GM19238 (cell line): ENCODE data around the gene ASAP2.

Source experiments
- DNase-seq: peaks from one replicate; pipeline ENCODE4 v3.0.0; 2011; ENCODE audit warnings: low spot score; ENCODE audit not compliant: insufficient read length

ASAP2 gene

DNA sequence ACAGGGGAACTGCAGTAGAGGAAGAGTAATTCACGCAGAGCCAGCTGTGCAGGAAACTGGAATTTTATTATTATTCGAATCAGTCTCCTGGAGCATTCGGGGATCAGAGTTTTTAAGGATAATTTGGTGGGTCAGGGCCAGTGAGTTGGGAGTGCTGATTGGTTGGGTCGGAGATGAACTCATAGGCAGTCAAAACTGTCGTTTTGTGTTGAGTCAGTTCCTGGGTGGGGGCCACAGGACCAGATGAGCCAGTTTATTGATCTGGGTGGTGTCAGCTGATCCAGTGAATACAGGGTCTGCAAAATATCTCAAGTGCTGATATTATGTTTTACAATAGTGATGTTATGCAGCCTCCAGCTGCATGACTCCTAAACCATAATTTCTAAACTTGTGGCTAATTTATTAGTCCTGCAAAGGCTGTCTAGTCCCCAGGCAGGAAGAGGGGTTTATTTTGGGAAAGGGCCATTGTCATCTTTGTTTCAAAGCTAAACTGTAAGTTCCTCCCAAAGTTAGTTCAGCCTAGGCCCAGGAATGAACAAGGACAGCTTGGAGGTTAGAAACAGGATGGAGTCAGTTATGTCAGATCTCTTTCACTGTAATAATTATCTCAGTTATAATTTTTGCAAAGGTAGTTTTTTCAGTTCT, 67.0 kb downstream of the ASAP2 start:
- no peak for DNase-seq

- no peak for DNase-seq
Measured at GRCh38 chr2:9274701-9275343, 68.2 kb downstream of the ASAP2 start.

- no peak for DNase-seq
Measured at GRCh38 chr2:9275399-9275798, 68.8 kb downstream of the ASAP2 start.

- DNase-seq = no peak
Measured at GRCh38 chr2:9276074-9276473, 69.5 kb downstream of the ASAP2 start.

GRCh38 chr2:9276901-9277451, 70.4 kb downstream of the ASAP2 start:
- DNase-seq = no peak

GRCh38 chr2:9278439-9278838, 71.8 kb downstream of the ASAP2 start:
- DNase-seq = no peak

DNA sequence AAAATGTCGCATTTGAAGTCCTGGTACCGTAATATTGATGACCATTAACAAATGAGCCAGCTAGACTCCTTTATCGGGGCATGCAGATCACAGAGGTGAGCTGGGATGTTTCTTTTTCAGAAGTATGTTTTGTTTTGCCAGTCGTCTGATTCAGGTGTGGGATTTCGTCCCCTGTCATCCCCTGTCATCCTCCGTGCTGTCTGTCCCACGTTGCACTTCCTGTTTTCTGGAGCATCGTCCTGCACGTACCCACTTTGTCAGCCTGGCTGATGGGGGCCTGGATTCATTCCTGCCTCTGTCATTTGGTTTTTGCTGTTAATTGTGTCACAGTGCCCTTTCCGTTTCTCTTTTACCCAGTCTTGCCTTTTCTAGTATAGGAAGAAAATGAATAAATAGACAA, 72.8 kb downstream of the ASAP2 start:
- DNase-seq = no peak

- DNase-seq = no peak
Measured at GRCh38 chr2:9280224-9280623, 73.6 kb downstream of the ASAP2 start.

DNA sequence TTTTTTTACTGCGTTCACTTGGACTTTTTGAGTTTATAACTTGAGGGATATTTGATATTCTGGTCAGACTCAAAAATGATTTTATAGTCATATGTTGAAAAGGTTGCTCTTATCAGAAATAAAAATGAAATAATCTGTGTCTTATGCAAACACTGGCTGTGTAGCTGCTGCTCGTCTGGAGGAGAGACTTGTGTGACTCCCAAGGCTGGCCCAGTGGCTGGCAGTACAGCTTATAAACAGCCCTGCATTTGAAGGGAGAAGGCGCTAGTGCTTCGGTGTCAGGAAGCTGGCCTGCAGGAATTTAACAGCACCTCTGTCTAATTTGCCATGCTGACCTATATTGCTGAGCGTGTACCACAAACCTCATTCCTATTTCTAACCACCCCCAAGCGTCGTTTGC, 74.5 kb downstream of the ASAP2 start:
- DNase-seq = no peak

GRCh38 chr2:9282128-9283112, 75.8 kb downstream of the ASAP2 start:
- no peak for DNase-seq

DNA sequence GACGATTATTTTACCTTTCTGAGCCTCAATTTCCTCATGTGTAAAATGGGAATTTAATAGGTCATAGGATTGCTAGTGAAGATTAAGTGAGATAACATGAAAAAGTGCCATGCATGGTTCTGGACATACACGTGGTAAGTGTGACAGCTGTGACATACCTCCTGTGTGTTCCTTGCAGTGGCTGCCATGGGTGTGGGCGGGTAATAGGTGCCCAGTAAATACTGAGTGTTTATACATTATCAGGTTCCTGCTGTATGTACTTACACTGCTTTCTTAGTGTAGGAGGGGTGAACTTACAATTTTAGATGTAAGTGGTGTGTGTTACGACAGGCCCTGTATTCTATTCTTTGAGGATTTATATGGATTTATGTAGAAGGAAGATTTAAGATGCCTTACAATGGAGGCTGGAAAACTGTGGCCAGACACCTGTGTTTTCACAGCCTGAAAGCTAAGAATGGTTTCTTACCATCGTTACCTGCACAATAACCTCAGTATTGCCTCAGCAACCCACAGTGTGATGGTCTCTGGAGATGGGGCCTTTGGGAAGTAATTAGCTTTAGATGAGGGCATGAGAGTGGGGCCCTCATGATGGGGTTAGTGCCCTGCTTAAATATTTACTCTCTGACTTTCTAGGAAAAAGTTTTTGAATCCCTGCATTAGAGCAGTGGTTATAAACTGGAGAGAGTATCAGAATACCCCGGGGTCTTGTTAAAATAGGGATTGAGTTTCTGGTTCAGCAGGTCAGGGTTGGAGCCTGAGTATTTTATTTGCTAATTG, 78.1 kb downstream of the ASAP2 start:
- DNase-seq = no peak

- no peak for DNase-seq
Measured at GRCh38 chr2:9285385-9285920, 78.8 kb downstream of the ASAP2 start.

- no peak for DNase-seq
Measured at GRCh38 chr2:9285921-9286320, 79.3 kb downstream of the ASAP2 start.

GRCh38 chr2:9286554-9287399, 80.2 kb downstream of the ASAP2 start:
- DNase-seq = no peak

DNA sequence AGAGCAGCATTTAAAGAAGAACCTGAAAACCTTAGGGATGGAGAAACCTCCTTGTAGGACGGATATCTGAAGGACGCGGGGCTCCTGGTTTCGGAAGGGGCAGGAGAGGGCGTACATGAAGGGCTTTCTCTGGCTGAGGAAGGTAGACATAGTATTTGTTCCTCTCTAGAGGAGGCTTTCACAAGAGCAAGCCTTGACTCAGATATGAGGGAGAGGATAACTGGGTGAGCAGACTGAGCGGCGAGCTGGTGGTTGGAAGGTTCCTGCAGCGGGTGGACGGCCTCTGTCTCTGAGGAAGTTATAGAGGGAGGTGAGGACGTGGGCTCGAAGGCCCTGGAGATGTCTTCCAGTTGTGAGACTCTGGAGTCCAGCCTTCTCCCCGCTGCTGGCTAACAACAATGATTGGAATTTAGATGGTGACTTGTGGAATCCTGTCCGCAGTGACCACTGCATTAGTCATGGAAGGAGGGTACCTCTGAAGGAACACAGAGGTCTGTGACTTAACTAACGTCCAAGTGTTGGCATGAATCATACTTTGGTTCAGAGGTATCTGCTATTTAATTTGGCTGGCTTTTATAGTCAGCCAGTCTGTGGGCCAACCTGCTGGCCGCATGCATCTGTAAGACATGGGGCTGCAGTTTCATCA, 80.9 kb downstream of the ASAP2 start:
- no peak for DNase-seq

- DNase-seq = no peak
Measured at GRCh38 chr2:9288233-9288632, 81.6 kb downstream of the ASAP2 start.

DNA sequence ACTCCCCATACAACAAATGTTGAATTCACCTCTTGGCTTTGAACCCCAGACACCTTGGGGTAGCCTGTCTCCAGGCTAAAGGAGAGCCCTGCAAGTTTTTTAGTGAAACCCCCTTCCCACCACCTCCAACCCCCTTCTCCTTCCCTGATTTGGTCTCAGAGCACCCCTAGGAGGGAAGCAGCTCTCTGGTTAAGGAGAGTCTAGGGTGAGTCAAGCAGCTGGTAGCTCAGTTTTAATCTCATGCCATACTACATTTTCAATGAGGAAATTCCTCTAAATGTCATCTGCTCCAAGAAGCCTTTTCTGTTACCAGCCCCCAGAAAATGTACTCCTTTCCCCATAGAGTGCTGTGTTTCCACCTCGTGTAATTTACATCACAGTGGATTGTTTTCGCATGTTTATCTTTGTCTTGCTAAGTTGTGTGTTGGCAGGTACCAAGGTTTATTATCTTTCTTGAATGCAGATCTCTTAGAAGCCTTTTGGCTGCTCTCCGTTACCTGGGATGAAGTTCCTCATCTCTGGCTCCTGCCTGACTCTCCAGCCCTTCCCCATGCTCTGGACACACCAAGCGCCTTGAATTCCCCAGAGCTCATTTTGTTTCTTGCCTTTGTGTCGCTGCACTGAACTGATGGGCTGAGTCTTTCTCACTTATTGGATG, 82.2 kb downstream of the ASAP2 start:
- DNase-seq = no peak

DNA sequence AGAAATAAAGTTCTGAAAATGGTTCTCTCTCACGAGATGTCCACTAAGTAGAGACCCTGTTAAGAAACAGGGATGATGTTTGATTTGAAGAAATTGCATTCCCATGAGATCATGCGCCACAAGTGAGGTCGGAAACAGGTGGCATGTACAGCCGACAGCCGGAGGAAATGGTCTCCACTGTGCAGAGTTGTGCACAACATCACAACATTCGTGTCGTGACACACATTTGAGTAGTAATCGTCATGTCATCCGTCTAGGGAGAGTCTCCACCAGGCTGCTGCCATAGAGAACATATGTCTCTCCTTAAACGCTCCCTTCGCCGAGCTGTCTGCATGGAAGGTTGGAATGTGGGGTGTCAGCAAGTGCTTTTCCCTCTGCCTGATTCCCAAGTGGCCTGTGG, 84.7 kb downstream of the ASAP2 start:
- DNase-seq = no peak

DNA sequence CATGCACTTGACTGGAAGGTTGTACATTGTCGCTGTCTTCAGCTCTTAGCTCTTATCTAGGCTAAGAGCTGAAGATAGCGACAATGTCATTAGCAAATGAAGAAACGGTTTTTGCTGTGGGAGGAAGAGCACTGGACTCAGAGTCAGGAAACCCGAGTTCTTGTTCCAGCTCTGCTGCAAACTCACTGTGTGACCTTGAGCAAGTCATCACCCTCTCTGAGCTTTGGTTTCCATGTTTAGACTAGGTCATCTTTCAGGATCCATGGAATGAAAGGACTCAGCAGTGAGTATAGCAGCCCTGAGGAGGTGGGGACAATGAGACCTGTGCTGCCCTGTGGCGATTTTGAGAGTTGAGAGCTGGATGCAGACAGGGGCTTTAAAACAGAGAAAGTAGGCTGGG, 85.3 kb downstream of the ASAP2 start:
- DNase-seq = no peak
